H9 (cell line): ENCODE data around the gene DENND1A. TPM values are rescaled to one million over a fixed set of nuclear protein-coding genes. Genes with fewer than 3 reads are reported as not detected.

Source experiments
- DNase-seq: peaks from one replicate; pipeline ENCODE4 v3.0.0-alpha.2; 2017
- H2AFZ ChIP-seq: one replicate; pipeline ENCODE4 v1.6.1; 2013; ENCODE audit warnings: mild to moderate bottlenecking, low read length, control low read depth, moderate library complexity
- H2AK5ac ChIP-seq: 2 replicates; pipeline ENCODE4 v1.6.1; 2013; ENCODE audit warnings: low read length, control low read depth, mixed read lengths; ENCODE audit not compliant: insufficient read length
- H2BK120ac ChIP-seq: one replicate; pipeline ENCODE4 v1.6.1; 2013; ENCODE audit warnings: low read depth, mild to moderate bottlenecking, low read length, control low read depth, inconsistent platforms; ENCODE audit not compliant: poor library complexity, severe bottlenecking
- H2BK12ac ChIP-seq: 2 replicates; pipeline ENCODE4 v1.6.1; 2013; ENCODE audit warnings: low read length, control low read depth, mixed read lengths, low read depth; ENCODE audit not compliant: insufficient read length
- H2BK15ac ChIP-seq: 2 replicates; pipeline ENCODE4 v1.6.1; 2013; ENCODE audit warnings: low read depth, low read length, control low read depth
- H2BK20ac ChIP-seq: one replicate; pipeline ENCODE4 v1.6.1; 2013; ENCODE audit warnings: low read depth, mild to moderate bottlenecking, low read length, control low read depth, inconsistent platforms; ENCODE audit not compliant: poor library complexity, severe bottlenecking
- H2BK5ac ChIP-seq: 2 replicates; pipeline ENCODE4 v1.6.1; 2013; ENCODE audit warnings: low read length, control low read depth, mixed read lengths; ENCODE audit not compliant: insufficient read length
- H3K14ac ChIP-seq: 2 replicates; pipeline ENCODE4 v1.6.1; 2013; ENCODE audit warnings: low read length, control low read depth; ENCODE audit not compliant: insufficient read depth
- H3K18ac ChIP-seq: 2 replicates; pipeline ENCODE4 v1.6.1; 2013; ENCODE audit warnings: low read depth, mild to moderate bottlenecking, mixed read lengths, low read length, control low read depth; ENCODE audit not compliant: insufficient read length
- H3K23ac ChIP-seq: 2 replicates; pipeline ENCODE4 v1.6.1; 2013; ENCODE audit warnings: low read length, control low read depth, mixed read lengths, low read depth; ENCODE audit not compliant: insufficient read length
- H3K23me2 ChIP-seq: 2 replicates; pipeline ENCODE4 v1.6.1; 2013; ENCODE audit warnings: low read depth, mild to moderate bottlenecking, mixed read lengths, low read length, control low read depth; ENCODE audit not compliant: insufficient read length, poor library complexity, severe bottlenecking
- H3K27ac ChIP-seq: 2 replicates; pipeline ENCODE4 v1.5.1; 2013; ENCODE audit warnings: low read length, control low read depth, mixed read lengths, low read depth; ENCODE audit not compliant: insufficient read length
- H3K27me3 ChIP-seq: 2 replicates; pipeline ENCODE4 v1.6.1; 2013; ENCODE audit warnings: low read length, control low read depth, inconsistent platforms; ENCODE audit not compliant: insufficient read depth
- H3K4ac ChIP-seq: 2 replicates; pipeline ENCODE4 v1.6.1; 2013; ENCODE audit warnings: low read depth, mild to moderate bottlenecking, control low read depth, inconsistent platforms, low read length, moderate library complexity
- H3K4me1 ChIP-seq: 2 replicates; pipeline ENCODE4 v1.6.1; 2013; ENCODE audit warnings: low read length, control low read depth, inconsistent platforms; ENCODE audit not compliant: insufficient read depth
- H3K4me2 ChIP-seq: 2 replicates; pipeline ENCODE4 v1.6.1; 2013; ENCODE audit warnings: low read length, control low read depth, mixed read lengths; ENCODE audit not compliant: insufficient read length, insufficient read depth
- H3K56ac ChIP-seq: 2 replicates; pipeline ENCODE4 v1.6.1; 2013; ENCODE audit warnings: low read depth, mild to moderate bottlenecking, mixed read lengths, low read length, control low read depth; ENCODE audit not compliant: insufficient read length
- H3K79me1 ChIP-seq: 2 replicates; pipeline ENCODE4 v1.6.1; 2013; ENCODE audit warnings: low read depth, mild to moderate bottlenecking, moderate library complexity, low read length, control low read depth, inconsistent platforms; ENCODE audit not compliant: insufficient read depth, poor library complexity, severe bottlenecking
- H3K79me2 ChIP-seq: 2 replicates; pipeline ENCODE4 v1.6.1; 2013; ENCODE audit warnings: low read length, control low read depth, inconsistent platforms; ENCODE audit not compliant: insufficient read depth
- H3K9ac ChIP-seq: 2 replicates; pipeline ENCODE4 v1.6.1; 2013; ENCODE audit warnings: low read length, control low read depth, mixed read lengths; ENCODE audit not compliant: insufficient read length; ENCODE audit errors: extremely low read depth
- H3K9me3 ChIP-seq: one replicate; pipeline ENCODE4 v1.6.1; 2013; ENCODE audit warnings: low read depth, low read length, inconsistent platforms; ENCODE audit not compliant: control insufficient read depth
- H3T11ph ChIP-seq: one replicate; pipeline ENCODE4 v1.6.1; 2013; ENCODE audit warnings: mild to moderate bottlenecking, low read length, control low read depth, inconsistent platforms
- H4K20me1 ChIP-seq: one replicate; pipeline ENCODE4 v1.6.1; 2013; ENCODE audit not compliant: control insufficient read depth, insufficient read length, insufficient read depth
- H4K5ac ChIP-seq: 2 replicates; pipeline ENCODE4 v1.6.1; 2013; ENCODE audit warnings: low read depth, mild to moderate bottlenecking, mixed read lengths, low read length, control low read depth; ENCODE audit not compliant: insufficient read length
- H4K8ac ChIP-seq: replicated peaks from 2 replicates; pipeline ENCODE4 v1.6.1; 2013; ENCODE audit warnings: low read length, control low read depth, mixed read lengths, low read depth; ENCODE audit not compliant: insufficient read length
- H4K91ac ChIP-seq: 2 replicates; pipeline ENCODE4 v1.6.1; 2013; ENCODE audit warnings: low read depth, mild to moderate bottlenecking, moderate library complexity, mixed read lengths, low read length, control low read depth; ENCODE audit not compliant: insufficient read length
- H3K27ac Mint-ChIP-seq, 3 experiments: 2 replicates in 2 of 3; 3 replicates in 1 of 3; pipeline ENCODE4 v1.8.0; 2020 to 2021; ENCODE audit warnings: mixed read lengths in 3 of 3, mild to moderate bottlenecking in 1 of 3, moderate library complexity in 1 of 3
- H3K27me3 Mint-ChIP-seq: 2 replicates; pipeline ENCODE4 v1.8.0; 2021; ENCODE audit warnings: low read depth, mild to moderate bottlenecking, moderate library complexity, mixed read lengths
- H3K36me3 Mint-ChIP-seq, 3 experiments: 2 replicates in 2 of 3; 3 replicates in 1 of 3; pipeline ENCODE4 v1.8.0; 2020 to 2021; ENCODE audit warnings: low read depth in 3 of 3, mixed read lengths in 3 of 3; ENCODE audit not compliant: insufficient read depth in 1 of 3
- H3K4me1 Mint-ChIP-seq, 2 experiments: 2 replicates each; pipeline ENCODE4 v1.8.0; 2020; ENCODE audit warnings: mixed read lengths in 2 of 2
- H3K4me3 Mint-ChIP-seq, 2 experiments: 2 replicates in 1 of 2; 3 replicates in 1 of 2; pipeline ENCODE4 v1.8.0; 2020 to 2021; ENCODE audit warnings: mild to moderate bottlenecking in 2 of 2, mixed read lengths in 2 of 2, moderate library complexity in 1 of 2
- H3K9me3 Mint-ChIP-seq, 2 experiments: 2 replicates in 1 of 2; 3 replicates in 1 of 2; pipeline ENCODE4 v1.8.0; 2020; ENCODE audit warnings: mild to moderate bottlenecking in 2 of 2, mixed read lengths in 2 of 2, moderate library complexity in 1 of 2
- CTCF ChIP-seq: fragments of 200-600 bp; sonication (generic); conservative IDR thresholded peaks from 3 replicates; pipeline ENCODE4 v1.8.0; 2021; ENCODE audit warnings: antibody characterized with exemption, mild to moderate bottlenecking
- WGBS: extraction: QIAGEN DNeasy Blood & Tissue Kit; methylation state at CpG from one replicate; pipeline ENCODE4 v1.1.7; 2013; ENCODE audit warnings: missing lambda C conversion rate, low lambda C conversion rate, mixed read lengths; ENCODE audit not compliant: insufficient read length; ENCODE audit errors: extremely low coverage; 5-methylcytosine and 5-hydroxymethylcytosine counted together
- total RNA-seq: library from RNA; stranded (reverse); gene quantifications from 2 replicates; pipeline ENCODE4 v1.2.1, GENCODE V29; 2021

The DENND1A gene
- total RNA-seq, 1 experiment from 2014 or later: 20.4 TPM

- H3K27ac Mint-ChIP-seq: no peak overlapping the region
- H2BK12ac ChIP-seq: no peak overlapping the region
- H2BK5ac ChIP-seq: no peak overlapping the region
- no peak overlapping the region for H2BK20ac ChIP-seq
- H4K20me1 ChIP-seq: no peaks in the 10 kb centered on the region
- H2BK15ac ChIP-seq: no peak overlapping the region
- no peak overlapping the region for H4K5ac ChIP-seq
- H3K4me1 ChIP-seq: no peaks in the 10 kb centered on the region
- H3K14ac ChIP-seq: no peak overlapping the region
- no peaks in the 10 kb centered on the region for H3K27me3 ChIP-seq
- H2AFZ ChIP-seq: no peak overlapping the region
- H3K79me1 ChIP-seq: no peaks in the 10 kb centered on the region
- no peak overlapping the region for H3T11ph ChIP-seq
- H3K56ac ChIP-seq: no peak overlapping the region
- H3K27ac ChIP-seq: no peak overlapping the region
- H3K9me3 ChIP-seq: no peaks in the 10 kb centered on the region
- no peak overlapping the region for H2AK5ac ChIP-seq
- WGBS: no CpG with 5 or more reads among the region's 1 CpG
- no peak overlapping the region for H3K4me3 Mint-ChIP-seq
- H2BK120ac ChIP-seq: no peak overlapping the region
- no peak overlapping the region for H3K18ac ChIP-seq
- H3K4ac ChIP-seq: no peak overlapping the region
- no peak overlapping the region for H3K9ac ChIP-seq
- H3K79me2 ChIP-seq: no peaks in the 10 kb centered on the region
- H3K4me2 ChIP-seq: no peak overlapping the region
- H3K4me1 Mint-ChIP-seq: peaks cover 9 to 14% of the 10 kb centered on the region in 2 experiments
- DNase-seq: no peak
- H3K9me3 Mint-ChIP-seq: peaks cover 4 to 26% of the 10 kb centered on the region in 2 experiments
- H3K36me3 Mint-ChIP-seq: peaks cover 41 to 47% (median 43%) of the 10 kb centered on the region in 3 experiments
- no peak overlapping the region for H3K23ac ChIP-seq
- H4K8ac ChIP-seq: no peak overlapping the region
- H4K91ac ChIP-seq: no peak overlapping the region
- no peaks in the 10 kb centered on the region for H3K27me3 Mint-ChIP-seq
- no peak for TF ChIP-seq CTCF
- H3K23me2 ChIP-seq: no peaks in the 10 kb centered on the region
These were observed 266.4 kb downstream of the DENND1A start for GRCh38 chr9:123663529-123663928.
